ENCODE results near the gene ZNF304.
"Not testable (repeated sequence)": the region's sequence is repeated elsewhere in the genome, so short reads cannot be mapped to it uniquely, and the experiment has no call there.

Gene ZNF304

GRCh38 chr19:57374647-57375046 is 23.6 kb downstream of the ZNF304 start:
- not testable (repeated sequence) for H3K4me3 Mint-ChIP-seq; DNase-seq; H3K27ac Mint-ChIP-seq; H3K27me3 Mint-ChIP-seq; ATAC-seq (replicated peaks)
- peaks cover 87 to 96% of the 10 kb centered on the region in 2 donors for H3K36me3 Mint-ChIP-seq
- peaks cover 35% of the 10 kb centered on the region in 2 donors for H3K9me3 Mint-ChIP-seq
- peaks cover 2 to 10% of the 10 kb centered on the region in 2 donors for H3K4me1 Mint-ChIP-seq

- peaks cover 36 to 37% of the 10 kb centered on the region in 2 donors for H3K9me3 Mint-ChIP-seq
- no peak overlapping the region for H3K4me3 Mint-ChIP-seq
- peaks cover 79 to 88% of the 10 kb centered on the region in 2 donors for H3K36me3 Mint-ChIP-seq
- H3K27me3 Mint-ChIP-seq = no peaks in the 10 kb centered on the region
- no peak overlapping the region for H3K27ac Mint-ChIP-seq
- H3K4me1 Mint-ChIP-seq = no peaks in the 10 kb centered on the region
- ATAC-seq (replicated peaks) (no peak), DNase-seq (no peak)
Measured at GRCh38 chr19:57376151-57376550, 25.1 kb downstream of the ZNF304 start.

DNA sequence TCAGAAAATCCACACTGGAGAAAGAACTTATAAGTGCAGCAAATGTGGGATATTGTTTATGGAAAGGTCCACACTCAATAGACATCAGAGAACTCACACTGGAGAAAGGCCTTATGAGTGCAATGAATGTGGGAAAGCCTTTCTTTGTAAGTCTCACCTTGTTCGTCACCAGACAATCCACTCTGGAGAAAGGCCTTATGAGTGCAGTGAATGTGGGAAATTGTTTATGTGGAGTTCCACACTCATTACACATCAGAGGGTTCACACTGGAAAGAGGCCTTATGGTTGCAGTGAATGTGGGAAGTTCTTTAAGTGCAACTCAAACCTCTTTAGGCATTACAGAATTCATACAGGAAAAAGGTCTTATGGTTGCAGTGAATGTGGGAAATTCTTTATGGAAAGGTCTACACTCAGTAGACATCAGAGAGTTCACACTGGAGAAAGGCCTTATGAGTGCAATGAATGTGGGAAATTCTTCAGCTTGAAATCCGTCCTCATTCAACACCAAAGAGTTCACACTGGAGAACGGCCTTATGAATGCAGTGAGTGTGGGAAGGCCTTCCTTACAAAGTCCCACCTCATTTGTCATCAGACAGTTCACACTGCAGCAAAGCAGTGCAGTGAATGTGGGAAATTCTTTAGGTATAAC is 26.6 kb downstream of the ZNF304 start:
- Mint-ChIP-seq H3K4me1 (no peaks in the 10 kb centered on the region), H3K36me3 (peaks cover 68 to 73% of the 10 kb centered on the region in 2 donors), H3K27ac (no peak overlapping the region), H3K4me3 (no peak overlapping the region), H3K27me3 (no peaks in the 10 kb centered on the region), H3K9me3 (peaks cover 34 to 37% of the 10 kb centered on the region in 2 donors)
- no peak for DNase-seq
- no peak for ATAC-seq (replicated peaks)

DNA sequence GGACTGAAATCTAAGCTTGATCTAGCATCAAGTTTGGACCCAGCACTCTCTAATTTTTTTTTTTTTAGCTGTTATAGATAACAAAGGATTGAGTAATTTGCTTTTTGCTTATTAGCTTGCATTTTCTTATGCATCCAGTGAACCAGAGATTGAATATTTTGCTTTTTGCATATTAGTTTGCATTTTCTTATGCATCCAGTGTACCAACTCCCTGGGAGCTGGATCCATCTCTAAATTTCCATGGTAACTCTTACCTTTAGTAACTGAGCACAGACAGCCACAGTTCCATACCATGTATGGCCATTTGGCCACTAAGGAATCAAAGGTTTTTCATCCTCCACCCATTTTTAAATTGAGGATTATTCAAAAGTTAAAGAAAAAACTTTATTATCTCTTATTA is 29.9 kb downstream of the ZNF304 start:
- Mint-ChIP-seq H3K4me3 (no peak overlapping the region), H3K4me1 (no peaks in the 10 kb centered on the region), H3K9me3 (peaks cover 26% of the 10 kb centered on the region in 2 donors), H3K27me3 (no peaks in the 10 kb centered on the region), H3K27ac (no peak overlapping the region), H3K36me3 (peaks cover 36 to 40% of the 10 kb centered on the region in 2 donors)
- DNase-seq (no peak), ATAC-seq (replicated peaks) (no peak)

- no peaks in the 10 kb centered on the region for H3K4me1 Mint-ChIP-seq
- H3K36me3 Mint-ChIP-seq = peaks cover 20 to 23% of the 10 kb centered on the region in 2 donors
- ATAC-seq (replicated peaks) (no peak), DNase-seq (no peak)
- no peak overlapping the region for H3K27ac Mint-ChIP-seq
- no peak overlapping the region for H3K4me3 Mint-ChIP-seq
- H3K9me3 Mint-ChIP-seq = peaks cover 14 to 15% of the 10 kb centered on the region in 2 donors
- H3K27me3 Mint-ChIP-seq = no peaks in the 10 kb centered on the region
Measured at GRCh38 chr19:57382806-57383488, 31.9 kb downstream of the ZNF304 start.

GRCh38 chr19:57389194-57389729 is 38.2 kb downstream of the ZNF304 start:
- peaks cover 19 to 20% of the 10 kb centered on the region in 2 donors for H3K36me3 Mint-ChIP-seq
- no peaks in the 10 kb centered on the region for H3K9me3 Mint-ChIP-seq
- ATAC-seq (replicated peaks) (no peak), DNase-seq (no peak)
- peaks cover 22 to 30% of the 10 kb centered on the region in 2 donors for H3K4me1 Mint-ChIP-seq
- H3K27ac Mint-ChIP-seq = peak overlapping the region; percentile 97
- peak overlapping the region; percentile 95 to 97 for H3K4me3 Mint-ChIP-seq
- H3K27me3 Mint-ChIP-seq = no peaks in the 10 kb centered on the region

DNA sequence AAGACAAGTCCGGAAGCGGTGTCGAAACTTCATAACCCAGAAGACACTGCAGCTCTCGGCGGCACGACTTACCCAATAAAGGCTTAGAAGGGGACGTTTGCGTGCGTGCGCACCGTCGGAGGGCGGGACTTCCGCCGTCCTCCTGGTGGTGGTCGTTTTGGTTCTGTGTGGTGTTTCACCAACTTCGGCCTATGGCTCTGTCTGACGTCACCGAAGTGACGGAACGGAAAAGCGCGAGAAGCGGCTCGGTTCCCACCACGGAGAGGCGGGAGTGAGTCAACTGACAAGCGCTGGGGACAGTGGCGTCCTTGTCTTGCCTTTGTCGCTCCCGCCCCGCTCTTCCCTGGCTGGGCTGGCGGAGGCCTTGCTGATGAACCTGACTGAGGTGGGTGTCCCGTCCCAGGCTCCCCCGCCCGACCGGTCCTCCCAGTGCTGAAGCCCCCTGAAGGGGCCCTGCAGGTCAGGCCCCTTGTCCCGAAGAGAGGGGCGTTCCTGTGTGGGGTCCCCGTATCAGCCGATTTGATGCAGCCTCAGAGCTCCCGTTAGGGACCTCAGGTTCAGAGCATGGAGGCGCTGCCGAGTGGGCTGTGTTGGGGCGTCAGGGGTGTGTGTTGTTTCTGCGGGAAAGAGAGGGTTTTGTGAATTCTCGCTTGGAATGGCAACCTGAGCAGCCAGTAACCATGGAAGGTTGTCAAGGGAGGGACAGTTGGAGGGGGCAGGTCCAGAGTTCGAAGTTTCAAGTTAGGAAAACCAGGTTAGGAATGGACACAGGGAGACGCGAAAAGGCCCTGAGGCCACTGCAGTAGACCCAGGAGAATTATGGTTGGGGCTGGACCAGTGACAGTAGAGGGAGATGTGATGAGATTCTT is 38.9 kb downstream of the ZNF304 start, which contains the start of gene ZNF548:
Gene ZNF548 (plus strand): TSS at position 125 of the 869 bp plus-strand sequence. CDS start 246 bp downstream, at position 371.
- no peaks in the 10 kb centered on the region for H3K27me3 Mint-ChIP-seq
- peaks cover 26 to 37% of the 10 kb centered on the region in 2 donors for H3K4me1 Mint-ChIP-seq
- H3K9me3 Mint-ChIP-seq = no peaks in the 10 kb centered on the region
- DNase-seq (peak; percentile 96), ATAC-seq (replicated peaks) (peak; percentile 99 to 100)
- H3K27ac Mint-ChIP-seq = peak within 1 kb of the TSS; percentile 97
- peaks cover 24 to 27% of the 10 kb centered on the region in 2 donors for H3K36me3 Mint-ChIP-seq
- peak within 1 kb of the TSS; percentile 95 to 97 for H3K4me3 Mint-ChIP-seq

DNA sequence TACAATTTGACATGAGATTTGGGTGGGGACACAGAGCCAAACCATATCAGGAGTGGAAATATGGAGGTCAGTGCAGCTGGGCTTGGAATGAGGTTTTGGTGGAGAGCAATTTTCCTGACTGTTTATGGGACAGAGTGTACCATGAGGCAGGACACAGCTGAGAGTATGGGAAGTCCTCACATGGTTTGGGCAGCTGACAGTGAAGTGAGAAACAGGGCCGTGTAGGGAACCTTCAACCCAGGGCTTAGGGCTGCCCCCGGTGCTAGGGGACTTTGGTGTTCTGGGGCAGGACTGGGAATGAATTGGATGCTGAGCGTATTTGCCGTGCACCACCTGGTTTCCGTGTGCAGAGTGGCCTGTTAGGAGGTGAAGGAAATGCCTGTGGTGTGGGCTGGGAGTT is 44.6 kb downstream of the ZNF304 start:
- Mint-ChIP-seq H3K36me3 (peaks cover 61 to 72% of the 10 kb centered on the region in 2 donors), H3K4me3 (no peak overlapping the region), H3K27me3 (no peaks in the 10 kb centered on the region), H3K4me1 (peaks cover 15 to 36% of the 10 kb centered on the region in 2 donors), H3K27ac (peak overlapping the region; percentile 59), H3K9me3 (peaks cover 3 to 5% of the 10 kb centered on the region in 2 donors)
- DNase-seq (no peak), ATAC-seq (replicated peaks) (no peak)

DNA sequence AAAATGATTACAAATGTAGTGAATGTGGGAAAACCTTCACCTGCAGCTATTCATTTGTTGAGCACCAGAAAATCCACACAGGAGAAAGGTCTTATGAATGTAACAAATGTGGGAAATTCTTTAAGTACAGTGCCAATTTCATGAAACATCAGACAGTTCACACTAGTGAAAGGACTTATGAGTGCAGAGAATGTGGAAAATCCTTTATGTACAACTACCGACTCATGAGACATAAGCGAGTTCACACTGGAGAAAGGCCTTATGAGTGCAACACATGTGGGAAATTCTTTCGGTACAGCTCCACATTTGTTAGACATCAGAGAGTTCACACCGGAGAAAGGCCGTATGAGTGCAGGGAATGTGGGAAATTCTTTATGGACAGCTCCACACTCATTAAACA is 47.8 kb downstream of the ZNF304 start:
- Mint-ChIP-seq H3K4me1 (peaks cover 7 to 25% of the 10 kb centered on the region in 2 donors), H3K36me3 (peaks cover 58 to 76% of the 10 kb centered on the region in 2 donors), H3K27me3 (no peaks in the 10 kb centered on the region), H3K9me3 (peaks cover 4 to 8% of the 10 kb centered on the region in 2 donors), H3K4me3 (no peak overlapping the region), H3K27ac (no peak overlapping the region)
- DNase-seq = no peak
- no peak for ATAC-seq (replicated peaks)

DNA sequence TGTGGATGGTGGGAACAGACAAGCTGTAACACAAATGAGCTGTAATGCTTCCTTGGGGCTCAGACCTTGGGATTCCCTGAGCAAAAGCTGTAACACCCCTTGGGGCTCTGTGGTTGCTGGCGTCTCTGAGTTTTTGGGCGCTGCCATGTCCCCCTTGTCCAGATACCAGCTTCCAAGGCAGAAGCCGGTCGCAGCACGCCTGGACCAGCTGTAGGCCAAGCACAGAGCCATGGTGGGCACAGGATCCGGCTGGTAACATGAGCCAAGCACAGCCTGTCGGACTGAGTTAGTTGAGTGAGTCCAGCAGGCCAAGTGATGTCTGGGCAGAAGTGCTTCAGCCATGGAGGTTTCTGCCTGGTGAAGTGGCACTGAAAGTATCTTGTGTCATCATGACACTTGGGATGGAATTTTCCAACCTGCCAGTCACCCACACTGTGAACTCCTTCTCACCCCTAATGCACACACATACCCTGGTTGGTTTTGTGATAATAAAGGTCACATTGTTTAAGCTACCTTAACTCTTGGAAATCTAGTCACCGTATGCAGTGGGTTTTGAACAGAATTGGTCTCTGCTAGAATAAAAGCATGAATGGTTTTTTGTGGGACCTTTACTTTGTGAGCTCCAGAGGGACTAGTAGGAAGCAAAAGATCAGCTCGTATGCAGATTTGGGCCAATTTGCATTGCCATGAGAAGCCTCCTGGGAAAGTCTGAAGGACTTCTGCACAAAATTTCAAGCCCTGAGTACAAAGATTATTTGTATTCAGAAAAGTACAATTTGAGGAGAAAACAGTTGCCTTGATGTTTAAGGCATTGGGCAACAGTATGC is 52.9 kb downstream of the ZNF304 start:
- no peak for ATAC-seq (replicated peaks)
- H3K4me1 Mint-ChIP-seq = peaks cover 7% of the 10 kb centered on the region in 2 donors
- peaks cover 1 to 4% of the 10 kb centered on the region in 2 donors for H3K9me3 Mint-ChIP-seq
- H3K27ac Mint-ChIP-seq = no peak overlapping the region
- no peak overlapping the region for H3K4me3 Mint-ChIP-seq
- peaks cover 15 to 26% of the 10 kb centered on the region in 2 donors for H3K36me3 Mint-ChIP-seq
- no peaks in the 10 kb centered on the region for H3K27me3 Mint-ChIP-seq
- no peak for DNase-seq

DNA sequence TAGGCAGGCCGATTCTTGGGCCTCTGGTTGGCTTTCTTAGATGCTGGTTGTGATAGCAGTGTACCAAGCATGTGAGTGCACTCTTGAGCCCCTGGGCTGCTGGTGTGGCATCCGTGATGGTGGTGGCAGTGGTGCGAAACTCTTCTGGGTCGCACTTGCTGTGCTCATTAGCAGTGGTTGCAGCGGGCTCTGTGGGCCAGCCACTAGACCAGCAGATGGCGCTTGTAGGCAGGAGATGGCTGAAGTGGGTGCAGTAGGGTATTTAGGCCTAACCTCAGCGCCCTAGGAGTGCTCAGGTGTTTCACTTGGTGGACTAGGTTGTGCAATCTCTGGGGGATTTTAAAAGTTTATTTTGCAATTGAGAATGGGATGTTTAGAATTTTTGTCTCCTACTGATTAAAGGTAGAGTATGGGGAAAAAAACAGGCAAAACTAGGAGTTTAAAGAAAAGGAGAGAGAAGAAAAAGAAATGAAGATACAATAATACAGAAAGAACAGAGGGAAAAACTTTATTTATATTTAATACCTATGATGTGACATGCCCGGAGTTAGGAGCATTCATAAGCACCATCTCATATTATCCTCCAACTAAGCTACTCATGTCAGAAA is 55.5 kb downstream of the ZNF304 start:
- H3K4me1 Mint-ChIP-seq = peaks cover 15 to 17% of the 10 kb centered on the region in 2 donors

More for the DNA sequence above, 55.5 kb downstream of the ZNF304 start:
- ATAC-seq (replicated peaks) (peak; percentile 74 to 75), DNase-seq (peak; percentile 71)
- Mint-ChIP-seq H3K27me3 (no peaks in the 10 kb centered on the region), H3K9me3 (peaks cover 1 to 4% of the 10 kb centered on the region in 2 donors), H3K36me3 (peaks cover 7 to 10% of the 10 kb centered on the region in 2 donors), H3K4me3 (no peak overlapping the region), H3K27ac (peak overlapping the region; percentile 73)

Measured in stimulated activated naive B cell treated with anti-CD40 and anti-IgM and Interleukin-4, amounts not matched to agents 10 μg/mL and 1 μg/mL and 100 μg/mL, for 72 hours (primary cell).